CD4-positive, alpha-beta T cell treated with Interferon gamma for 1 hour (primary cell): ENCODE data around the gene ZNRF3.
"Not testable (repeated sequence)": the region's sequence is repeated elsewhere in the genome, so short reads cannot be mapped to it uniquely, and the experiment has no call there.

ENCODE experiments used
- DNase-seq: peaks from one replicate; pipeline ENCODE4 v3.0.0-alpha.2; 2020

Gene ZNRF3

GRCh38 chr22:28882878-28883656 lies at the start of gene ZNRF3:
Gene ZNRF3, plus strand, starts transcription at chr22:28883572. Its CDS starts 195 bp downstream, at chr22:28883767.
- DNase-seq = peak; percentile 89

GRCh38 chr22:28835630-28836189 lies 47.7 kb upstream of the ZNRF3 start:
- DNase-seq = no peak

- no peak for DNase-seq
These were observed 45.7 kb upstream of the ZNRF3 start for GRCh38 chr22:28837640-28838039.

GRCh38 chr22:28838971-28839370 lies 44.4 kb upstream of the ZNRF3 start:
- DNase-seq = no peak

- DNase-seq = no peak
These were observed 42.3 kb upstream of the ZNRF3 start for GRCh38 chr22:28841111-28841510.

GRCh38 chr22:28843633-28844032 lies 39.7 kb upstream of the ZNRF3 start:
- no peak for DNase-seq

GRCh38 chr22:28844277-28844676 lies 39.1 kb upstream of the ZNRF3 start:
- DNase-seq = not testable (repeated sequence)

- no peak for DNase-seq
These were observed 36.4 kb upstream of the ZNRF3 start for GRCh38 chr22:28846994-28847393.

- DNase-seq = peak; percentile 16
These were observed 27.8 kb upstream of the ZNRF3 start for GRCh38 chr22:28855355-28856094.

- no peak for DNase-seq
These were observed 27.3 kb upstream of the ZNRF3 start for GRCh38 chr22:28856095-28856455.

- DNase-seq = no peak
These were observed 26.1 kb upstream of the ZNRF3 start for GRCh38 chr22:28857288-28857687.

- DNase-seq = no peak
These were observed 18.3 kb upstream of the ZNRF3 start for GRCh38 chr22:28864878-28865596.

GRCh38 chr22:28867191-28867590 lies 16.2 kb upstream of the ZNRF3 start:
- DNase-seq = no peak

GRCh38 chr22:28868389-28868788 lies 15.0 kb upstream of the ZNRF3 start:
- DNase-seq = peak; percentile 42

GRCh38 chr22:28869736-28870135 lies 13.6 kb upstream of the ZNRF3 start:
- no peak for DNase-seq

- no peak for DNase-seq
These were observed 10.0 kb upstream of the ZNRF3 start for GRCh38 chr22:28873183-28873963.

- DNase-seq = no peak
These were observed 9.3 kb upstream of the ZNRF3 start for GRCh38 chr22:28874061-28874460.

- DNase-seq = no peak
These were observed 8.5 kb upstream of the ZNRF3 start for GRCh38 chr22:28874811-28875320.

- no peak for DNase-seq
These were observed 861 bp upstream of the ZNRF3 start for GRCh38 chr22:28882545-28882877.

- no peak for DNase-seq
These were observed 215 bp downstream of the ZNRF3 start for GRCh38 chr22:28883657-28883916.

GRCh38 chr22:28883917-28884746 lies 760 bp downstream of the ZNRF3 start:
- peak; percentile 13 for DNase-seq
